ENCODE data around the gene TMIGD2. TPM values are rescaled to one million over a fixed set of nuclear protein-coding genes. Genes with fewer than 3 reads are reported as not detected.
"Not testable (repeated sequence)": the region's sequence is repeated elsewhere in the genome, so short reads cannot be mapped to it uniquely, and the experiment has no call there.

Gene TMIGD2
- total RNA-seq: 2.7 TPM
- long read RNA-seq, partial matches to known transcripts: 0 of 1 reads
- long read RNA-seq, other reads (novel, unspliced or antisense): 0 of 1 reads

- intact Hi-C loops (cut with DNase I): no loop called here
- Histone ChIP-seq H3K27me3 (peaks cover 14% of the 10 kb centered on the region), H3K4me1 (no peaks in the 10 kb centered on the region), H3K27ac (no peak within 1 kb of the TSS), H3K4me3 (no peak within 1 kb of the TSS), H3K36me3 (no peaks in the 10 kb centered on the region), H3K9me3 (no peaks in the 10 kb centered on the region)
- DNase-seq: no peak
- no peak for TF ChIP-seq CTCF (IDR thresholded peaks at IDR 0.05)
- ATAC-seq: no peak
Observed at GRCh38 chr19:4302243-4302640, at the start of gene TMIGD2. Gene TMIGD2, minus strand, starts transcription at chr19:4302389. Its CDS starts 4 bp downstream, at chr19:4302385.

GRCh38 chr19:4350726-4351125 is 48.5 kb upstream of the TMIGD2 start:
- Histone ChIP-seq H3K4me1 (no peaks in the 10 kb centered on the region), H3K4me3 (no peak overlapping the region), H3K27me3 (no peaks in the 10 kb centered on the region), H3K9me3 (no peaks in the 10 kb centered on the region), H3K36me3 (no peaks in the 10 kb centered on the region), H3K27ac (no peak overlapping the region)
- ATAC-seq (no peak), DNase-seq (no peak)
- intact Hi-C loops (cut with DNase I): no loop called here
- TF ChIP-seq CTCF (IDR thresholded peaks at IDR 0.05): no peak

GRCh38 chr19:4350111-4350510 is 47.9 kb upstream of the TMIGD2 start:
- Histone ChIP-seq H3K9me3 (no peaks in the 10 kb centered on the region), H3K36me3 (no peaks in the 10 kb centered on the region), H3K27ac (no peak overlapping the region), H3K4me3 (no peak overlapping the region), H3K4me1 (no peaks in the 10 kb centered on the region), H3K27me3 (no peaks in the 10 kb centered on the region)
- no peak for ATAC-seq
- no peak for DNase-seq
- intact Hi-C loops (cut with DNase I): no loop called here
- TF ChIP-seq CTCF (IDR thresholded peaks at IDR 0.05): no peak

GRCh38 chr19:4349225-4349624 is 47.0 kb upstream of the TMIGD2 start:
- H3K27ac ChIP-seq; intact Hi-C loops (cut with DNase I); H3K9me3 ChIP-seq; ATAC-seq; H3K4me3 ChIP-seq; H3K4me1 ChIP-seq; H3K27me3 ChIP-seq; H3K36me3 ChIP-seq; DNase-seq: not testable (repeated sequence)

GRCh38 chr19:4347521-4347920 is 45.3 kb upstream of the TMIGD2 start:
- H3K4me1 ChIP-seq: peaks cover 7% of the 10 kb centered on the region
- no peak for DNase-seq
- ATAC-seq: no peak
- no peaks in the 10 kb centered on the region for H3K27me3 ChIP-seq
- H3K27ac ChIP-seq: no peak overlapping the region
- no peak overlapping the region for H3K4me3 ChIP-seq
- intact Hi-C loops (cut with DNase I): no loop called here
- H3K36me3 ChIP-seq: no peaks in the 10 kb centered on the region
- no peaks in the 10 kb centered on the region for H3K9me3 ChIP-seq
- no peak for TF ChIP-seq CTCF (IDR thresholded peaks at IDR 0.05)

- Histone ChIP-seq H3K4me3 (no peak overlapping the region), H3K4me1 (peaks cover 12% of the 10 kb centered on the region), H3K27ac (no peak overlapping the region), H3K9me3 (no peaks in the 10 kb centered on the region), H3K27me3 (no peaks in the 10 kb centered on the region), H3K36me3 (no peaks in the 10 kb centered on the region)
- intact Hi-C loops (cut with DNase I): no loop called here
- no peak for ATAC-seq
- DNase-seq: no peak
- no peak for TF ChIP-seq CTCF (IDR thresholded peaks at IDR 0.05)
Observed at GRCh38 chr19:4346020-4346383, 43.8 kb upstream of the TMIGD2 start.

Measured in upper lobe of right lung (tissue), 1 donor.